ENCODE measurements around the gene DNAH17. TPM values are rescaled to one million over a fixed set of nuclear protein-coding genes. Genes with fewer than 3 reads are reported as not detected.

The DNAH17 gene
- total RNA-seq, 1 donor from 2014 or later = not detected

GRCh38 chr17:78417531-78417909 lies 159.7 kb downstream of the DNAH17 start:
- H3K79me2 ChIP-seq (ENCODE audit: low read depth) = peaks cover 13% of the 10 kb centered on the region
- no peaks in the 10 kb centered on the region for H3K9me3 ChIP-seq (ENCODE audit: low read depth)
- Mint-ChIP-seq H3K27me3 (ENCODE audit: insufficient read depth, low read depth) (peaks cover 5% of the 10 kb centered on the region), H3K27ac (no peak overlapping the region), H3K4me1 (no peaks in the 10 kb centered on the region), H3K4me3 (no peak overlapping the region), H3K9me3 (no peaks in the 10 kb centered on the region), H3K36me3 (peaks cover 8% of the 10 kb centered on the region)
- peaks cover 13% of the 10 kb centered on the region for H4K20me1 ChIP-seq (ENCODE audit: low read depth)
- H3K4me1 ChIP-seq = no peaks in the 10 kb centered on the region
- no peaks in the 10 kb centered on the region for H3K27me3 ChIP-seq
- H3K9ac ChIP-seq = no peak overlapping the region
- H3F3A ChIP-seq (ENCODE audit: low read depth) = peaks cover 18% of the 10 kb centered on the region
- no peak overlapping the region for H3K4me2 ChIP-seq
- no peak overlapping the region for H2AFZ ChIP-seq (replicated peaks)
- no peak overlapping the region for H3K27ac ChIP-seq
- H3K4me3 ChIP-seq = no peak overlapping the region
- TF ChIP-seq EZH2 (IDR thresholded peaks at IDR 0.05) (no peak), CTCF (IDR thresholded peaks at IDR 0.05) (no peak), EZH2phosphoT487 (IDR thresholded peaks at IDR 0.05) (no peak)
- no peaks in the 10 kb centered on the region for H3K36me3 ChIP-seq
- no peak for DNase-seq (ENCODE audit: low spot score)

GRCh38 chr17:78416791-78417530 lies 160.2 kb downstream of the DNAH17 start:
- H3K36me3 ChIP-seq = no peaks in the 10 kb centered on the region
- Mint-ChIP-seq H3K27me3 (ENCODE audit: insufficient read depth, low read depth) (peaks cover 5% of the 10 kb centered on the region), H3K27ac (no peak overlapping the region), H3K4me1 (no peaks in the 10 kb centered on the region), H3K4me3 (no peak overlapping the region), H3K9me3 (no peaks in the 10 kb centered on the region), H3K36me3 (peaks cover 6% of the 10 kb centered on the region)
- no peaks in the 10 kb centered on the region for H3K4me1 ChIP-seq
- H3K9me3 ChIP-seq (ENCODE audit: low read depth) = no peaks in the 10 kb centered on the region
- no peaks in the 10 kb centered on the region for H3K27me3 ChIP-seq
- no peak overlapping the region for H3K4me2 ChIP-seq
- DNase-seq (ENCODE audit: low spot score) = no peak
- H3F3A ChIP-seq (ENCODE audit: low read depth) = peaks cover 18% of the 10 kb centered on the region
- no peak overlapping the region for H3K4me3 ChIP-seq
- H3K9ac ChIP-seq = no peak overlapping the region
- peaks cover 17% of the 10 kb centered on the region for H3K79me2 ChIP-seq (ENCODE audit: low read depth)
- H2AFZ ChIP-seq (replicated peaks) = no peak overlapping the region
- TF ChIP-seq CTCF (IDR thresholded peaks at IDR 0.05) (no peak), EZH2 (IDR thresholded peaks at IDR 0.05) (no peak), EZH2phosphoT487 (IDR thresholded peaks at IDR 0.05) (no peak)
- H3K27ac ChIP-seq = no peak overlapping the region
- H4K20me1 ChIP-seq (ENCODE audit: low read depth) = peaks cover 18% of the 10 kb centered on the region

GRCh38 chr17:78415821-78416711 lies 161.1 kb downstream of the DNAH17 start:
- H3K79me2 ChIP-seq (ENCODE audit: low read depth) = peaks cover 18% of the 10 kb centered on the region
- peaks cover 2% of the 10 kb centered on the region for H3K27me3 Mint-ChIP-seq (ENCODE audit: insufficient read depth, low read depth)
- no peak overlapping the region for H3K27ac Mint-ChIP-seq
- H3K27ac ChIP-seq = no peak overlapping the region
- no peak overlapping the region for H3K9ac ChIP-seq
- DNase-seq (ENCODE audit: low spot score) = no peak
- H3K4me3 Mint-ChIP-seq = no peak overlapping the region
- no peaks in the 10 kb centered on the region for H3K4me1 ChIP-seq
- H3K4me1 Mint-ChIP-seq = no peaks in the 10 kb centered on the region
- H3K27me3 ChIP-seq = no peaks in the 10 kb centered on the region
- H3K4me2 ChIP-seq = no peak overlapping the region
- no peaks in the 10 kb centered on the region for H3K9me3 Mint-ChIP-seq
- H4K20me1 ChIP-seq (ENCODE audit: low read depth) = peaks cover 18% of the 10 kb centered on the region
- peaks cover 6% of the 10 kb centered on the region for H3K36me3 Mint-ChIP-seq
- H3K36me3 ChIP-seq = no peaks in the 10 kb centered on the region
- no peak overlapping the region for H3K4me3 ChIP-seq
- H2AFZ ChIP-seq (replicated peaks) = no peak overlapping the region
- peaks cover 9% of the 10 kb centered on the region for H3F3A ChIP-seq (ENCODE audit: low read depth)
- TF ChIP-seq EZH2 (IDR thresholded peaks at IDR 0.05) = no peak
- H3K9me3 ChIP-seq (ENCODE audit: low read depth) = no peaks in the 10 kb centered on the region
